Colon (tissue), 2 donors: Measurements from ENCODE around the gene SHISA4.
"Not testable (repeated sequence)": the region's sequence is repeated elsewhere in the genome, so short reads cannot be mapped to it uniquely, and the experiment has no call there.

Source experiments
- FAIRE-seq: peaks from 2 replicates; lab custom pipeline; 2012; peaks lifted over from hg19 to GRCh38; lab: Jason Lieb, UNC
- donor health status: control.
- donor health status: control.

SHISA4 gene

GRCh38 chr1:201888282-201889089 is at the start of gene SHISA4:
Gene SHISA4, plus strand, starts transcription at chr1:201888898. Its CDS starts 97 bp downstream, at chr1:201888995.
- no peak for FAIRE-seq

- not testable (repeated sequence) for FAIRE-seq
Observed at GRCh38 chr1:201839089-201839488, 49.6 kb upstream of the SHISA4 start.

- FAIRE-seq = no peak
Observed at GRCh38 chr1:201840055-201840454, 48.6 kb upstream of the SHISA4 start.

- no peak for FAIRE-seq
Observed at GRCh38 chr1:201840490-201840889, 48.2 kb upstream of the SHISA4 start.

GRCh38 chr1:201841265-201841912 is 47.3 kb upstream of the SHISA4 start:
- no peak for FAIRE-seq

GRCh38 chr1:201842472-201843027 is 46.1 kb upstream of the SHISA4 start:
- FAIRE-seq = no peak

GRCh38 chr1:201845331-201846083 is 43.2 kb upstream of the SHISA4 start:
- FAIRE-seq = no peak

GRCh38 chr1:201847150-201847549 is 41.5 kb upstream of the SHISA4 start:
- no peak for FAIRE-seq

GRCh38 chr1:201848230-201848629 is 40.5 kb upstream of the SHISA4 start:
- no peak for FAIRE-seq

GRCh38 chr1:201849372-201850052 is 39.2 kb upstream of the SHISA4 start:
- no peak for FAIRE-seq

- no peak for FAIRE-seq
Observed at GRCh38 chr1:201850053-201850397, 38.7 kb upstream of the SHISA4 start.

GRCh38 chr1:201851949-201852348 is 36.7 kb upstream of the SHISA4 start:
- no peak for FAIRE-seq

- not testable (repeated sequence) for FAIRE-seq
Observed at GRCh38 chr1:201856722-201857121, 32.0 kb upstream of the SHISA4 start.

GRCh38 chr1:201859424-201859823 is 29.3 kb upstream of the SHISA4 start:
- FAIRE-seq = no peak

- no peak for FAIRE-seq
Observed at GRCh38 chr1:201861448-201861847, 27.2 kb upstream of the SHISA4 start.

- no peak for FAIRE-seq
Observed at GRCh38 chr1:201870397-201870796, 18.3 kb upstream of the SHISA4 start.

- no peak for FAIRE-seq
Observed at GRCh38 chr1:201874672-201875071, 14.0 kb upstream of the SHISA4 start.

GRCh38 chr1:201876148-201876818 is 12.4 kb upstream of the SHISA4 start:
- no peak for FAIRE-seq

GRCh38 chr1:201877877-201878401 is 10.8 kb upstream of the SHISA4 start:
- no peak for FAIRE-seq

GRCh38 chr1:201880928-201881571 is 7.6 kb upstream of the SHISA4 start:
- no peak for FAIRE-seq

- FAIRE-seq = no peak
Observed at GRCh38 chr1:201881617-201882016, 7.1 kb upstream of the SHISA4 start.
